Esophagus muscularis mucosa (tissue), 4 donors: ENCODE data around the gene NEO1. TPM values are rescaled to one million over a fixed set of nuclear protein-coding genes. Genes with fewer than 3 reads are reported as not detected.

Source experiments
- DNase-seq: peaks from one replicate; pipeline ENCODE4 v3.0.0-alpha.2; 2017; ENCODE audit errors: extremely low spot score
- H3K27ac ChIP-seq, 4 donors: fragments of 200-600 bp; sonication (generic); replicated peaks in 1 of 4; 1 replicate in 3 of 4; 2 replicates in 1 of 4; pipeline ENCODE4 v1.5.1; 2016 to 2019; ENCODE audit warnings: mild to moderate bottlenecking in 1 of 4
- H3K27me3 ChIP-seq, 4 donors: fragments of 200-600 bp; sonication (generic); one replicate each; pipeline versions ENCODE4 v1.5.1 to v1.6.0; 2016 to 2019
- H3K36me3 ChIP-seq, 4 donors: fragments of 200-600 bp; sonication (generic); one replicate each; pipeline ENCODE4 v1.5.1; 2016 to 2019
- H3K4me1 ChIP-seq, 4 donors: fragments of 200-600 bp; sonication (generic); one replicate each; pipeline ENCODE4 v1.5.1; 2016 to 2019
- H3K4me3 ChIP-seq, 4 donors: fragments of 200-600 bp; sonication (generic); 1 replicate in 2 of 4; 2 replicates in 2 of 4; pipeline ENCODE4 v1.5.1; 2016 to 2019; ENCODE audit warnings: mild to moderate bottlenecking in 4 of 4, moderate library complexity in 1 of 4
- H3K9me3 ChIP-seq, 4 donors: fragments of 200-600 bp; sonication (generic); 1 replicate in 3 of 4; 2 replicates in 1 of 4; pipeline ENCODE4 v1.5.1; 2016 to 2019
- EP300 ChIP-seq: sonication (generic); formaldehyde crosslinking; IDR thresholded peaks from one replicate; pipeline ENCODE4 v1.6.1; 2017; ENCODE audit warnings: antibody characterized with exemption
- POLR2A ChIP-seq: fragments of 450-650 bp; IDR thresholded peaks from one replicate; pipeline ENCODE4 v1.6.1; 2017; ENCODE audit warnings: antibody characterized with exemption, moderate library complexity, mild to moderate bottlenecking, low read depth
- POLR2AphosphoS5 ChIP-seq, 2 donors: sonication (generic); formaldehyde crosslinking; IDR thresholded peaks; one replicate each; pipeline ENCODE4 v1.6.1; 2017; ENCODE audit warnings: antibody characterized with exemption in 2 of 2
- WGBS: methylation state at CpG from one replicate; pipeline ENCODE4 v1.1.5; 2018; 5-methylcytosine and 5-hydroxymethylcytosine counted together
- intact Hi-C: fragments of 100-400 bp; cut with DNase I; formaldehyde crosslinking; loops from one replicate; pipeline ENCODE4 v1.15.1; 2023
- total RNA-seq, 4 donors: library from RNA; depleted of rRNA; stranded (reverse); fragments of >200 nt; gene quantifications; one replicate each; pipeline versions ENCODE4 v1.1.0 to v1.2.1, GENCODE V29; 2016
- TF ChIP-seq, protein P1 (sequence below), 3 experiments: fragments of 200-600 bp in 2 of 3; fragments of 450-650 bp in 1 of 3; sonication (generic) in 2 of 3; IDR thresholded peaks; one replicate each; pipeline ENCODE4 v1.5.1; 2017 to 2019; ENCODE audit warnings: antibody characterized with exemption in 3 of 3, mild to moderate bottlenecking in 2 of 3, moderate library complexity in 1 of 3

NEO1 gene
- total RNA-seq, 4 donors from 2014 or later, result 38.2 to 61.2 (median 53.5) TPM

DNA sequence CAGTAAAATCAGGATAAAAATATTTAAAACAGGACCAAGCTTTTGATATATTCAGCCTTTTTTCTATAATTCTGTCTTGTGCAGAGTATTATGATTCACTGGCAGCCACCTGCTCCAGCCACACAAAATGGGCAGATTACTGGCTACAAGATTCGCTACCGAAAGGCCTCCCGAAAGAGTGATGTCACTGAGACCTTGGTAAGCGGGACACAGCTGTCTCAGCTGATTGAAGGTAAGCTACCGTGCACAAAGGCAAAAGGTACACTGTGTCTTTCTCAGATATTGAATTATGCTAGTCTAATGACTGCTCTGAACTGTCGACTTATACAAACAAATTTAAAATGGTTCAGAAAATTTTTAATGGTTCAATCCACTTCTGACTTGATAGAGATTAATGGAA is 202.3 kb downstream of the NEO1 start:
- no peak overlapping the region for H3K4me3 ChIP-seq
- H3K27me3 ChIP-seq, result no peaks in the 10 kb centered on the region
- DNase-seq, result no peak
- 92% methylated on average over 6 of the region's 6 CpGs for WGBS
- H3K36me3 ChIP-seq, result peaks cover 12 to 65% (median 38%) of the 10 kb centered on the region in 4 donors
- no peaks in the 10 kb centered on the region for H3K4me1 ChIP-seq
- no peaks in the 10 kb centered on the region for H3K9me3 ChIP-seq
- no peak for TF ChIP-seq POLR2A
- no peak for TF ChIP-seq POLR2AphosphoS5 (IDR thresholded peaks at IDR 0.05)
- TF ChIP-seq EP300, result no peak
- TF ChIP-seq, protein P1, sequence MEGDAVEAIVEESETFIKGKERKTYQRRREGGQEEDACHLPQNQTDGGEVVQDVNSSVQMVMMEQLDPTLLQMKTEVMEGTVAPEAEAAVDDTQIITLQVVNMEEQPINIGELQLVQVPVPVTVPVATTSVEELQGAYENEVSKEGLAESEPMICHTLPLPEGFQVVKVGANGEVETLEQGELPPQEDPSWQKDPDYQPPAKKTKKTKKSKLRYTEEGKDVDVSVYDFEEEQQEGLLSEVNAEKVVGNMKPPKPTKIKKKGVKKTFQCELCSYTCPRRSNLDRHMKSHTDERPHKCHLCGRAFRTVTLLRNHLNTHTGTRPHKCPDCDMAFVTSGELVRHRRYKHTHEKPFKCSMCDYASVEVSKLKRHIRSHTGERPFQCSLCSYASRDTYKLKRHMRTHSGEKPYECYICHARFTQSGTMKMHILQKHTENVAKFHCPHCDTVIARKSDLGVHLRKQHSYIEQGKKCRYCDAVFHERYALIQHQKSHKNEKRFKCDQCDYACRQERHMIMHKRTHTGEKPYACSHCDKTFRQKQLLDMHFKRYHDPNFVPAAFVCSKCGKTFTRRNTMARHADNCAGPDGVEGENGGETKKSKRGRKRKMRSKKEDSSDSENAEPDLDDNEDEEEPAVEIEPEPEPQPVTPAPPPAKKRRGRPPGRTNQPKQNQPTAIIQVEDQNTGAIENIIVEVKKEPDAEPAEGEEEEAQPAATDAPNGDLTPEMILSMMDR (IDR thresholded peaks at IDR 0.05), result no peak
- intact Hi-C loops, result no loop called here
- H3K27ac ChIP-seq, result no peak overlapping the region

DNA sequence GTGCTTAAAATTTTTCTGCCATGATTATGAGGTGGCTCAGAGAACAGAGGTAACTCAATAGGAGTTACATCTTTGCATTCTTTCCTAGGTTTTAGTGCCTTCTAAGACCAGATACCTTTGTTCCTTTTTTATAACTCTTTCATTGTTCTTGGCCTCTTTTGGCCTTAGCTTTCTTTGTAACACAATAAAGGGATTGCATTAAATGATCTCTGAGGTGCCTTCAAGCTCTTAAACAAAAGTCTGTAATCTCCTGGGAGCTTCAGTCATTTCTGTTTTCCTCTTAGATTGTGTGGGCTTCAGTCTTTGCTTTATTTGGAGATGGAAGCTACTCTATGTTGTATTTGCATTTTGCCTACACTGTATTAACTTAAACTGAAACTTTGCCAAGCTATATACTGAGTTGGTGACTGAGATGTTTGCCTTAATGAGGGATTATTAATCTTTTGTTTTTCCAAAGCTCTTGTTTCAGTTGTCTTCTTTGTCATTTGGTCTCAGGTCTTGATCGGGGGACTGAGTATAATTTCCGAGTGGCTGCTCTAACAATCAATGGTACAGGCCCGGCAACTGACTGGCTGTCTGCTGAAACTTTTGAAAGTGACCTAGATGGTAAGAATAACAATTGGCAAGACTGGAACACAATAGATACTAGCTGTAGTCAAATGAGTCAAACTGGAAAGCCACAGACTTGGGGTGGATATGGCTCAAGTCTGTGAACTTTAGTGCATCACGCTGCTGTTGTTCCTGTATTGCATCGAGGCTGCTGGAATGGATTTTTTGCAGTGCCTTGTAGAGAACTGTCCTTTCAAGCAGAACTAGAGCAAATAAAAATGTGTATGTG is 206.2 kb downstream of the NEO1 start:
- TF ChIP-seq POLR2A, result no peak
- 93% methylated on average over 5 of the region's 5 CpGs for whole genome bisulfite sequencing
- H3K27me3 ChIP-seq, result no peaks in the 10 kb centered on the region
- H3K4me1 ChIP-seq, result no peaks in the 10 kb centered on the region
- H3K36me3 ChIP-seq, result peaks cover 23 to 75% (median 50%) of the 10 kb centered on the region in 4 donors
- DNase-seq, result no peak
- no peak overlapping the region for H3K27ac ChIP-seq
- intact Hi-C loops, result no loop called here
- H3K4me3 ChIP-seq, result no peak overlapping the region
- no peaks in the 10 kb centered on the region for H3K9me3 ChIP-seq

DNA sequence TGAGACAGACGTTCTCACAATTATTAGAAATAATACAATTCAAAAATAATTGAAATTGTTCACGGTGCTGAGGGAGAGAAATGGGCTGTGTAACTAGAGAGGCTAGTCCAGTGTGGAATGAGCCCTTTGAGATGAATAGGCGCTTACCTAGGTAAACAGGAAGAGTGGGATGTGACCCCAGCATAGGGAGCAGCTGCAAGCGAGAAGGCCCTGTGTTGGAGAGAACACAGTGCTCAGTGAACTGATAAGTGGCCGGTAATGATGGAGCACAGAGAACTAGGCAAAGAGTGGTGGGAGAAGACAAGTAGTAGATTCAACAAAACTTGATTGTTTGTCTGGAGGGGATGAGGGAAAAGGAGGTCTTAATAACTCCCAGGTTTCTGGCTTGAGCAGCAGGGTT is 212.6 kb downstream of the NEO1 start:
- WGBS, result 93% methylated on average over 5 of the region's 5 CpGs
- Histone ChIP-seq H3K27ac (no peak overlapping the region), H3K36me3 (peaks cover 8 to 49% (median 16%) of the 10 kb centered on the region in 4 donors), H3K4me1 (no peaks in the 10 kb centered on the region), H3K4me3 (no peak overlapping the region), H3K9me3 (no peaks in the 10 kb centered on the region), H3K27me3 (no peaks in the 10 kb centered on the region)
- TF ChIP-seq, protein P1 (IDR thresholded peaks at IDR 0.05), result no peak
- TF ChIP-seq POLR2AphosphoS5 (IDR thresholded peaks at IDR 0.05), result no peak
- no peak for TF ChIP-seq EP300
- TF ChIP-seq POLR2A, result no peak
- no peak for DNase-seq
- intact Hi-C loops, result no loop called here

DNA sequence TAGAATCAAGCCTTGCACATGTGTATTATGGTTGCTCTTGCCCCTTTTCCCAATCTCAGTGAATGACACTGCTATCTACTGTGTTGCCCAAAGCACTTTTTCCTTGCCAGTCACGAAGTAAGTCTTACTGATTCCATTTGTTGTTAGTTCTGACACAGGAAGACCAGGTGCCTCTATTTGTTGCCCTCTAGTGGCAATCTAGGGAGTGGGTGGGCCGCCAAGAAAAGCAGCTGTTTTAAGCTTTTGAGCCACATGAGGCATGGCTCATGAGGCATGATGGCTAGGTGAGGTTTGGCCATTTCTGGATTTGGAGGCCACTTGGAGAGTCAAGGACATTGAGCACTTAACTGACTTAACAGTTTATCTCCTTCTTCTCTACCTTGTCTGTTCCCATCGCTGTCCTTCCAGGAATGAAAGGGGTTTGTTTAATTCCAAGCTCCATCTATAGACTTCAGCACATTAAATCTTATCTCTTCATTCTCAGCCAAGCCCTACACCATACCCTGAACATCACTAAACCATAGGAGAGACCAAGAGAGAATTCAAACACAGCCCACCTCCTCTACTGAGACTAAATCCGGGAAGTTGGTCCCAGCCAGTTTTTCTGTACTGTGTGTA is 213.4 kb downstream of the NEO1 start:
- Histone ChIP-seq H3K4me3 (no peak overlapping the region), H3K27me3 (no peaks in the 10 kb centered on the region), H3K9me3 (no peaks in the 10 kb centered on the region), H3K27ac (no peak overlapping the region), H3K4me1 (no peaks in the 10 kb centered on the region), H3K36me3 (peaks cover 2 to 49% (median 17%) of the 10 kb centered on the region in 4 donors)
- WGBS, result 59% methylated on average over 4 of the region's 4 CpGs
- intact Hi-C loops, result no loop called here
- no peak for DNase-seq
- TF ChIP-seq POLR2A, result no peak
- TF ChIP-seq, protein P1 (IDR thresholded peaks at IDR 0.05), result peak; percentile 39 to 64 (median 49)

DNA sequence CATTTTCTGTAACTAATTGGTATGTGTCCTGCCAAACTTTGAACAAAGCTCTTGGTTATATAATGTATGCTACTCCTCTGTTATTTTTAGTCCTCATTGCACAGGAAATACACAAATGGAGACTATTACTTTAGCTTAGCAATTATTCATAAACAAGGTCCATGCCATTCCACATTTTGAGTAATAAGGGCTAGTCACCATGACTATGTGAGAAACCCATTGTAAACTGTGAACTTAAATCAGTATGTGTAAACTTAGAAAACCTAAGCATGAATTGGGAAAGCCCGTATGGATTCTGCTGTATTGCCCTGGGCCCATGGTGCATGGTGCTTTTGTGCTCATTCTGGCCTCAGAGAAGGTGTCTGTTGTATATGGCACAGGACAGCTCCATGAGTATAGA is 216.2 kb downstream of the NEO1 start:
- no peaks in the 10 kb centered on the region for H3K27me3 ChIP-seq
- no peaks in the 10 kb centered on the region for H3K9me3 ChIP-seq
- H3K4me1 ChIP-seq, result peaks cover 0 to 4% (median 0%) of the 10 kb centered on the region in 4 donors
- no peak for DNase-seq
- no peak overlapping the region for H3K4me3 ChIP-seq
- WGBS, result 100% methylated on average over 1 of the region's 1 CpG
- intact Hi-C loops, result no loop called here
- H3K36me3 ChIP-seq, result peaks cover 0 to 57% (median 15%) of the 10 kb centered on the region in 4 donors
- H3K27ac ChIP-seq, result no peak overlapping the region
- no peak for TF ChIP-seq EP300
- TF ChIP-seq, protein P1 (IDR thresholded peaks at IDR 0.05), result no peak
